Stomach (tissue), 9 donors: ENCODE data around the gene SNX32. TPM values are rescaled to one million over a fixed set of nuclear protein-coding genes. Genes with fewer than 3 reads are reported as not detected.

Experiments used
- DNase-seq, 2 donors: peaks; one replicate each; pipeline versions ENCODE4 v3.0.0 to v3.0.0-alpha.2; 2013 to 2019
- H3K27ac ChIP-seq, 5 donors: fragments of 200-600 bp in 4 of 5; sonication (generic) in 4 of 5; one replicate each; pipeline ENCODE4 v1.5.1; 2013 to 2019; ENCODE audit warnings: mild to moderate bottlenecking in 1 of 5, moderate library complexity in 1 of 5
- H3K27me3 ChIP-seq, 3 donors: fragments of 200-600 bp; sonication (generic); one replicate each; pipeline ENCODE4 v1.5.1; 2017 to 2019; ENCODE audit warnings: mixed run types in 1 of 3
- H3K36me3 ChIP-seq, 4 donors: fragments of 200-600 bp; sonication (generic); 1 replicate in 3 of 4; 2 replicates in 1 of 4; pipeline ENCODE4 v1.5.1; 2016 to 2019
- H3K4me1 ChIP-seq, 4 donors: fragments of 200-600 bp; sonication (generic); one replicate each; pipeline ENCODE4 v1.5.1; 2016 to 2019
- H3K4me3 ChIP-seq, 4 donors: fragments of 200-600 bp; sonication (generic) in 3 of 4; one replicate each; pipeline ENCODE4 v1.5.1; 2016 to 2019; ENCODE audit warnings: mild to moderate bottlenecking in 1 of 4
- H3K9me3 ChIP-seq, 4 donors: fragments of 200-600 bp; sonication (generic); one replicate each; pipeline ENCODE4 v1.5.1; 2016 to 2019
- CTCF ChIP-seq, 7 experiments: fragments of 450-650 bp in 4 of 7; fragments of 200-600 bp in 3 of 7; sonication (generic) in 3 of 7; IDR thresholded peaks; one replicate each; pipeline ENCODE4 v1.5.1; 2016 to 2019; ENCODE audit warnings: antibody characterized with exemption in 7 of 7, control low read depth in 2 of 7, mild to moderate bottlenecking in 1 of 7
- EP300 ChIP-seq: sonication (generic); formaldehyde crosslinking; IDR thresholded peaks from one replicate; pipeline ENCODE4 v1.6.1; 2017; ENCODE audit warnings: antibody characterized with exemption
- POLR2A ChIP-seq, 4 donors: fragments of 450-650 bp; IDR thresholded peaks; one replicate each; pipeline ENCODE4 v1.6.1; 2016; ENCODE audit warnings: antibody characterized with exemption in 4 of 4, control low read depth in 2 of 4, mild to moderate bottlenecking in 1 of 4, moderate library complexity in 1 of 4
- POLR2AphosphoS5 ChIP-seq, 3 donors: sonication (generic); formaldehyde crosslinking; IDR thresholded peaks; one replicate each; pipeline ENCODE4 v1.6.1; 2016; ENCODE audit warnings: antibody characterized with exemption in 3 of 3
- WGBS, 5 donors: extraction: QIAGEN DNeasy Blood & Tissue Kit in 3 of 5; methylation state at CpG; one replicate each; pipeline versions ENCODE4 v1.1.5 to v1.1.7; 2013 to 2018; 5-methylcytosine and 5-hydroxymethylcytosine counted together
- intact Hi-C: fragments of 100-400 bp; cut with DNase I; formaldehyde crosslinking; loops from one replicate; pipeline ENCODE4 v1.15.1; 2023; ENCODE audit warnings: low total_unique reads
- polyA plus RNA-seq, 3 donors: library from polyadenylated mRNA; stranded (reverse); fragments of 200-250 nt; gene quantifications; one replicate each; pipeline ENCODE4 v1.2.3, GENCODE V29; 2013
- total RNA-seq, 5 donors: library from RNA; depleted of rRNA; stranded (reverse); fragments of >200 nt; gene quantifications; one replicate each; pipeline versions ENCODE4 v1.1.0 to v1.2.3, GENCODE V29; 2014 to 2016
- donor health status: healthy with polysubstance abuse.
- donor health status: Bipolar disorder and iron deficiency.
- donor health status: healthy.

Gene SNX32
- total and polyA plus RNA-seq, 8 donors: 0.25 to 1.4 (median 0.76) TPM; not detected in 2

GRCh38 chr11:65817312-65817834 lies 16.4 kb upstream of the SNX32 start:
- TF ChIP-seq CTCF (IDR thresholded peaks at IDR 0.05) (no peak), POLR2A (IDR thresholded peaks at IDR 0.05) (no peak), POLR2AphosphoS5 (IDR thresholded peaks at IDR 0.05) (no peak), EP300 (no peak)
- intact Hi-C loops: loop anchor here (5.0 kb wide), 1 partner anchor 105 kb away; the partner anchor contains the start of gene KAT5
- Histone ChIP-seq H3K4me1 (peaks cover 4 to 39% (median 32%) of the 10 kb centered on the region in 4 donors), H3K27ac (peak overlapping the region in 4 of 5 donors; percentile 68 to 87 (median 82)), H3K36me3 (peaks cover 0 to 10% (median 2%) of the 10 kb centered on the region in 4 donors), H3K27me3 (no peaks in the 10 kb centered on the region), H3K9me3 (no peaks in the 10 kb centered on the region), H3K4me3 (peak overlapping the region; percentile 61 to 81 (median 70))
- DNase-seq: no peak
- WGBS, 5 donors: 58 to 65% (median 63%) methylated on average over 5 of the region's 5 CpGs

- 6 to 12% (median 7%) methylated on average over 34 to 74 of the region's 74 CpGs for WGBS, 5 donors
- H3K27ac ChIP-seq: peak overlapping the region; percentile 68 to 89 (median 87)
- H3K27me3 ChIP-seq: no peaks in the 10 kb centered on the region
- H3K4me1 ChIP-seq: peaks cover 4 to 43% (median 33%) of the 10 kb centered on the region in 4 donors
- TF ChIP-seq EP300 (no peak), POLR2AphosphoS5 (IDR thresholded peaks at IDR 0.05) (peak; percentile 20 to 77 (median 46)), CTCF (IDR thresholded peaks at IDR 0.05) (peak in 5 of 7 experiments; percentile 93 to 100 (median 99)), POLR2A (IDR thresholded peaks at IDR 0.05) (no peak)
- peak overlapping the region; percentile 61 to 81 (median 70) for H3K4me3 ChIP-seq
- H3K36me3 ChIP-seq: peaks cover 0 to 10% (median 2%) of the 10 kb centered on the region in 4 donors
- peak; percentile 97 to 98 for DNase-seq
- H3K9me3 ChIP-seq: no peaks in the 10 kb centered on the region
- intact Hi-C loops: loop anchor here (5.0 kb wide), 1 partner anchor 106 kb away; the partner anchor contains the start of gene KAT5
Observed at GRCh38 chr11:65817835-65818680, 15.7 kb upstream of the SNX32 start.

GRCh38 chr11:65821107-65821506 lies 12.7 kb upstream of the SNX32 start:
- TF ChIP-seq CTCF (IDR thresholded peaks at IDR 0.05) (no peak), POLR2A (IDR thresholded peaks at IDR 0.05) (no peak), EP300 (no peak), POLR2AphosphoS5 (IDR thresholded peaks at IDR 0.05) (no peak)
- peak overlapping the region in 4 of 5 donors; percentile 3 to 54 (median 26) for H3K27ac ChIP-seq
- H3K4me3 ChIP-seq: no peak overlapping the region
- no peaks in the 10 kb centered on the region for H3K9me3 ChIP-seq
- peaks cover 9 to 37% (median 27%) of the 10 kb centered on the region in 4 donors for H3K4me1 ChIP-seq
- intact Hi-C loops: no loop called here
- H3K36me3 ChIP-seq: no peaks in the 10 kb centered on the region
- WGBS, 5 donors: 24 to 51% (median 32%) methylated on average over 8 of the region's 8 CpGs
- no peaks in the 10 kb centered on the region for H3K27me3 ChIP-seq
- peak in 1 of 2 donors; percentile 31 for DNase-seq

- peaks cover 5 to 24% (median 16%) of the 10 kb centered on the region in 4 donors for H3K4me1 ChIP-seq
- H3K27ac ChIP-seq: peak overlapping the region; percentile 14 to 49 (median 39)
- H3K36me3 ChIP-seq: no peaks in the 10 kb centered on the region
- 32 to 58% (median 45%) methylated on average over 15 of the region's 15 CpGs for WGBS, 5 donors
- H3K27me3 ChIP-seq: no peaks in the 10 kb centered on the region
- peak; percentile 39 to 79 for DNase-seq
- no peak for TF ChIP-seq POLR2AphosphoS5 (IDR thresholded peaks at IDR 0.05)
- intact Hi-C loops: no loop called here
- no peaks in the 10 kb centered on the region for H3K9me3 ChIP-seq
- no peak overlapping the region for H3K4me3 ChIP-seq
Observed at GRCh38 chr11:65822776-65823528, 10.8 kb upstream of the SNX32 start.
